ENCODE data around the gene YPEL2.

YPEL2 gene

DNA sequence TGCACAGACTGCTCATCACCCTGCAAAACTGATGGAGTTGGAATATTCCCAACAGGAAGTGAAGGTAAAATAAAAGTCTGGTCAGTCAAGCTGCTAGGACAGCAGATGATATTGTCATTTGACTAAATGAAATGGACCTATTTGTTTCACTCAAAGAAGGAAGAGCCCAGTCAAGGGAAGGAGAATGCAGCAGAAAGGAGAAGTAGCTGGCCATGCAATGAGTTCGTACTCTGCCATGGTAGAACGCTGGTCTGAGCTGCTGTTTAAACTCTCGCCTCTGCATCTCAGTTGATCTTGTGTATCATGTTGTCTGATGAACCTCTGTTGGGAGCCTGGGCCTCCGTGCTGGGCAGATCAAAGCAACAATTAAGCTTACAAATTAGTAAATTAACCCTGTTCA lies 15.6 kb upstream of the YPEL2 start:
- TF ChIP-seq, protein P1, sequence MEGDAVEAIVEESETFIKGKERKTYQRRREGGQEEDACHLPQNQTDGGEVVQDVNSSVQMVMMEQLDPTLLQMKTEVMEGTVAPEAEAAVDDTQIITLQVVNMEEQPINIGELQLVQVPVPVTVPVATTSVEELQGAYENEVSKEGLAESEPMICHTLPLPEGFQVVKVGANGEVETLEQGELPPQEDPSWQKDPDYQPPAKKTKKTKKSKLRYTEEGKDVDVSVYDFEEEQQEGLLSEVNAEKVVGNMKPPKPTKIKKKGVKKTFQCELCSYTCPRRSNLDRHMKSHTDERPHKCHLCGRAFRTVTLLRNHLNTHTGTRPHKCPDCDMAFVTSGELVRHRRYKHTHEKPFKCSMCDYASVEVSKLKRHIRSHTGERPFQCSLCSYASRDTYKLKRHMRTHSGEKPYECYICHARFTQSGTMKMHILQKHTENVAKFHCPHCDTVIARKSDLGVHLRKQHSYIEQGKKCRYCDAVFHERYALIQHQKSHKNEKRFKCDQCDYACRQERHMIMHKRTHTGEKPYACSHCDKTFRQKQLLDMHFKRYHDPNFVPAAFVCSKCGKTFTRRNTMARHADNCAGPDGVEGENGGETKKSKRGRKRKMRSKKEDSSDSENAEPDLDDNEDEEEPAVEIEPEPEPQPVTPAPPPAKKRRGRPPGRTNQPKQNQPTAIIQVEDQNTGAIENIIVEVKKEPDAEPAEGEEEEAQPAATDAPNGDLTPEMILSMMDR (conservative IDR thresholded peaks at IDR 0.05; ENCODE audit: low read length): no peak
- H3K4me3 ChIP-seq (ENCODE audit: low read length): no peak overlapping the region
- no peak for DNase-seq (ENCODE audit: low read depth)

DNA sequence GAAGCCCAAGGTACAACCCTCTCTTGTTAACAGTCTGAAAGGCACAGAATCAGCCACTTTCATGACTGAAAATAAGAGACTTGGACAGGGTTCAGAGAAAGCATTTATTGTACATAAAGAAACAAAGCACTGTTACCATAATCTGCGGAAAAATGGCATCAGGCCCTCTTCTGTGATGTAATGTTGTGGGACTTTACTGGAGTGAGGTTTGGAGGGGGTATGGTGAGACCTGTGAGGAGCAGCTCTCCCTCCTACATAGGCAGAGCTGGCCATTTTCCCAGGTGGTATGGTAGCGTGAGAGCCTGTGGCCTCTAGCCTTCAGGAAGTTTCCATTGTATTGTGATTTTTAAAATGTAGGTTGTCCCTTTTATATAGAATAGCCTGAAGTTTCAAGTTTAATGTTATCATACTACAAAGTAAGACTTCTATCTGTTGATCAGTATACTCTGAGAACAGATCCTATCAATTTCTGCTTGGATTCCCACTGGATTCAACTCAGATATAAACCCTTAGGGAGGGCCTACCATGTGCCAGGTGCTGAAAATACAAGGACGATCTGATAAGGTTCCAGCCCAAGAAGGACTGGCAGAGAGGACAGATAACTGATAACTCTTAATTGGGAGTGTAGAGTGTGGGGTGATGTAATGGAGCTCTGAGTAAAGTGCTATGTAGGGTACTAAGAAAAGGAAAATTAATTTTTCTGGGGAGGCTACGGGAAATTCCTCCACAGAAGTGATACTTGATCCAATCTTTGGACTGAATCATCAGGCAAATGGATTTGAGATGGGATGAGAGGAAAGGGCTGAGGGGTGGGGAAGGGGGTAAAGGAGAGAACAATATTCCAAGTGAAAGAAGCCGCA lies 4.1 kb upstream of the YPEL2 start:
- no peak for DNase-seq (ENCODE audit: low read depth)
- H3K4me3 ChIP-seq (ENCODE audit: low read length): no peak overlapping the region
- TF ChIP-seq, protein P1 (conservative IDR thresholded peaks at IDR 0.05; ENCODE audit: low read length): no peak

DNA sequence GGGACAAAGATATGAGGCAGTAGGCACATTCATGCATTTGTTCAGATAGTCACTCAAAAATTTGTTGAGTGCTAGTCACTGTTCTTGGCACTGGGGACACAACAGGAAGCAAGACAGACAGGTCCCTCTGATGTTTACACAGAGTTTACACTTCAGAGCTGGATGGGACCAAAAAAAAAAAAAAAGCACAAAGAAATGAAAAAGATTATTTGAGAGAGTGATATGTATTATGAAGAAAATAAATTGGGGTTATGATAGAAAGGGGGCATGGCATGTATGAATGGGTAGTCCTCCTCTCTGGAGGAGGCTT lies 3.5 kb upstream of the YPEL2 start:
- H3K4me3 ChIP-seq (ENCODE audit: low read length): no peak overlapping the region
- TF ChIP-seq, protein P1 (conservative IDR thresholded peaks at IDR 0.05; ENCODE audit: low read length): no peak
- DNase-seq (ENCODE audit: low read depth): no peak

DNA sequence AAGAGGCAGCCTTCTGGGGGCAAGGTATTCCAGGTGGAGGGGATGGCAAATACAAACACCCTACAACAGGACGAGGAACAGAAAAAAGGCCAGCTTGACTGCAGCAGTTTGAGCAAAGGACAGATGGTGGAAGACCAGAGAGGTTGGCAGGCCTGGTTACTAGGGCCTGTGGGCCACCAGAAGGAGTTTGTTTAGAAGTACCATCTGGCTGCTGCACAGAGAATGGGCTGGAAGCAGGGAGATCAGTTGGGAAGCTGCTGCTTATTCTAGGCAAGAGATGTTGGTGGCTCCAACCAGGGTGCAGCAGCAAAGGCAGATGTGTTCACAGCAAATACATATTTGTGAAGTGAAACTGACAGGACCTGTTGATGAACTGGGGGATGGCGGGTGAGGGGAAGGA lies 2.9 kb upstream of the YPEL2 start:
- no peak for DNase-seq (ENCODE audit: low read depth)
- TF ChIP-seq, protein P1 (conservative IDR thresholded peaks at IDR 0.05; ENCODE audit: low read length): no peak
- no peak overlapping the region for H3K4me3 ChIP-seq (ENCODE audit: low read length)

DNA sequence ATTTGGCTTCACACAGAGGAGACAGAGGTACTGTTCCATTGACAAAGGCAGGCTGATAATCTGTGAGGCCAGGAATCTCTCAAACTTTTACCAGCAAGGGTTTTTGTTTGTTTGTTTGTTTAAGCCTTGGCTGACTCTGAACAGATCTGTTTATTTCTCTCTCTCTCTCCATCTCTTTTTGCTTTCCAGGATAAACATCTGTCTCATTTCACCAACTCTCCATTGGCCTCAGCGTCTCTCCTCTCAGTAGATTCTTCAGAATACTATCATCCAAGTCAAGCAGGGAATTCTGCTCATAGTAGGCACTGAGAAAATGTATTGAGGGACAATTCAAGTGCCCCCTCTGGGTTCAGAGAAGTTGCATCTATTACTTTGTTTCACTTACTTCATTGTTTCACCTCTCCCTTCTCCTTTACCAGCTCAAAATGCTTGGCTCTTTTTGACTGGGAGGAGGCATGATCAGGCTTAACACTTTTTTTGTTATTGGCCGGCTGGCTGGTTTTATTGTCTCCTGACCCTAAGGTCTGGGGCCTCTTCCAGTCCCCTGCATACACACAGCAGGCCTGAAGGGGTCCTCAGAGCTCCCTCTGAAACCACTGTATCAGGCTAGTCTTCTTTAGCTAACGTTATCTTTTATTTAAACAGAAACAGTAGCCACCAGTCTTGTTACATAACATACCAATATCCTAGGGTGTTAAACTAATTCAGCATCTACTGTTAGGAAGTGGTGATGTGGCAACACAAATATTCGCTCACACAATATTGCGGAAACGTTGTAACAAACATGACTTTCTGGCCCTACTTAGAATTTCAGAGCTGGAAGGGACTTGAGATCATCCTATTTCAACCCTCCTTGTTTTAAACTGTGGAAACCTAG lies 2.0 kb upstream of the YPEL2 start:
- H3K4me3 ChIP-seq (ENCODE audit: low read length): no peak overlapping the region
- DNase-seq (ENCODE audit: low read depth): peak; percentile 91
- TF ChIP-seq, protein P1 (conservative IDR thresholded peaks at IDR 0.05; ENCODE audit: low read length): peak; percentile 97

DNA sequence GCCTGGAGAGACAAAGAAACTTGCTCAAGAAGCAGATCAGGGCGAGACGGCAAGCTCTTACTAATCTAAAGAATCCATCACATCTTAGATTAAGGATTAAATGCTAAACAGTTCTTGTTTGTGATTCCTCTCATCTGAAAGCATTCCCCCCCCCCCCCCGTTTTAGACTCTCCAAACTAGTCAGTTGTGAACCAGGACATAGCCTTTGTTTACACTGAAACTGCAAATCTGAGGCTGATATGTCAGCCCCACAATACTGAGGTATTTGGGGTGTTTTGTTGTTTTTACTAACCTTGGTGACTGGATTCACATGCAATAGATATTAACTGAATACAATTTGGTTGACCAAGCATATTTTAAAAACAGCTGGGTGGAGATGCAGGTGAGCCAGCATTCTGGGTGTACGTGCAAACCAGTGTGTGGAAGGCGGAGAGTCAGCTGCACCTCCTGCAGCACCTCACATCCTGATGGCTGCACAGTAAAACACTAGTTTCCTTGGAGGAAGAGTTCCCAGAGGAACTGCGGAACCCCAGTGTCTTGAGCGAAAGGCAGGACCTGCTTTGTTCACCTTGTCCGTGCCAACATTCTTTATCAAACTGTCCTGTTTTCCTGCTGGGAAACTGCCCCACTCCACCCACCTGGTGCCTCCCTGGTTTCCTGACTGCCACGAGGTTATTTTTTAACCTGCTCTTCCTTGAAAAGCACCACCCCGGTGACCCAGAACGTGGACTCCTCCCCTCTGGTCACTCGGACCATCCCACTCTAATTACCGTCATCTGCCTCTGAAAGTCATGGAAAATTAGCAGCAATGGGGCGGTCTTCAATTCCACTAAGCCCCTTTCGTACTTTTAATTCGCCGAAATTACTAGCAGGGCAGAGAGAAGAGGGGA lies 1.2 kb upstream of the YPEL2 start:
- no peak for DNase-seq (ENCODE audit: low read depth)
- H3K4me3 ChIP-seq (ENCODE audit: low read length): no peak overlapping the region; the same call in 1 of the 2 replicates
- TF ChIP-seq, protein P1 (conservative IDR thresholded peaks at IDR 0.05; ENCODE audit: low read length): no peak

Data from AG10803 (cell line).